ENCODE results near the gene DLX4. TPM values are rescaled to one million over a fixed set of nuclear protein-coding genes. Genes with fewer than 3 reads are reported as not detected.

The DLX4 gene
- total RNA-seq, 1 donor from 2014 or later, result 0.12 TPM

Other genes starting within 250 kb of the DLX4 start
- gene FAM117A, start 205.1 kb upstream of the DLX4 start, total RNA-seq, result 3.1 to 3.4 TPM (median 3.3 TPM) in 3 replicates
- 32.0 to 42.8 TPM (median 33.1 TPM) in 3 replicates for gene KAT7, start 180.5 kb upstream of the DLX4 start, total RNA-seq
- gene TAC4, start 121.1 kb upstream of the DLX4 start, total RNA-seq, result not detected in 3 replicates
- gene DLX3, start 26.0 kb downstream of the DLX4 start, total RNA-seq, result 0.10 TPM in 1 of 3 replicates, not detected in the others
- gene ITGA3, start 86.9 kb downstream of the DLX4 start, total RNA-seq, result 85.8 to 236 TPM (median 216 TPM) in 3 replicates
- 28.9 to 38.0 TPM (median 31.1 TPM) in 3 replicates for gene PDK2, start 126.2 kb downstream of the DLX4 start, total RNA-seq
- gene SAMD14, start 161.0 kb downstream of the DLX4 start, total RNA-seq, result 26.0 to 29.4 TPM (median 27.6 TPM) in 3 replicates
- gene PPP1R9B, start 181.5 kb downstream of the DLX4 start, total RNA-seq, result 75.4 to 84.2 TPM (median 79.3 TPM) in 3 replicates
- 0.85 to 5.5 TPM (median 1.3 TPM) in 3 replicates for gene SGCA, start 196.8 kb downstream of the DLX4 start, total RNA-seq
- 34,852 to 36,120 TPM (median 35,333 TPM) in 3 replicates for gene COL1A1, start 232.4 kb downstream of the DLX4 start, total RNA-seq

Data from chondrocyte (in vitro differentiated cells).